Stimulated activated CD4-positive, alpha-beta T cell treated with anti-CD3 and anti-CD28 coated beads, Interleukin-1b, Interleukin-23, amount 100 ng/mL, for 48 hours (primary cell): ENCODE measurements around the gene LAMA4.
"Not testable (repeated sequence)": the region's sequence is repeated elsewhere in the genome, so short reads cannot be mapped to it uniquely, and the experiment has no call there.

Experiments
- DNase-seq: peaks from one replicate; pipeline ENCODE4 v3.0.0-alpha.2; 2020

LAMA4 gene

GRCh38 chr6:112206110-112206458 lies 48.3 kb downstream of the LAMA4 start:
- DNase-seq = no peak

- no peak for DNase-seq
Observed at GRCh38 chr6:112205427-112206109, 48.8 kb downstream of the LAMA4 start.

DNA sequence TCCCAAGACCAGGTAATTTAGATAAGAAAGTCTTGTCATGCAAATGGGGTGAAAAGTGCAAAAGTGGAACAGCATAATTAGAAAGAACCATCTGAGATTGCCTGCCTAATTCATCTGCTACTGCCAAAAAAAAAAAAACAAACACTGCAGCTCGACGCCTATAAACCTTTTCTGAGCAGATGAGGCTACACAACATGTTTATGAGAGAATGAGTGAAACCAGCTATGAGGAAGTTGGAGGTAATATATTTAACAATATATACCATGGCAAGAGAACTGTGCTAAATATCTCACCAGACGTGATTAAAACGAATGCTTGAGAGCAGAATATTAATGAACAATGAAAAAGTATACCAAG lies 50.0 kb downstream of the LAMA4 start:
- DNase-seq = no peak

GRCh38 chr6:112203577-112204349 lies 50.6 kb downstream of the LAMA4 start:
- no peak for DNase-seq

- no peak for DNase-seq
Observed at GRCh38 chr6:112202639-112203341, 51.6 kb downstream of the LAMA4 start.

DNA sequence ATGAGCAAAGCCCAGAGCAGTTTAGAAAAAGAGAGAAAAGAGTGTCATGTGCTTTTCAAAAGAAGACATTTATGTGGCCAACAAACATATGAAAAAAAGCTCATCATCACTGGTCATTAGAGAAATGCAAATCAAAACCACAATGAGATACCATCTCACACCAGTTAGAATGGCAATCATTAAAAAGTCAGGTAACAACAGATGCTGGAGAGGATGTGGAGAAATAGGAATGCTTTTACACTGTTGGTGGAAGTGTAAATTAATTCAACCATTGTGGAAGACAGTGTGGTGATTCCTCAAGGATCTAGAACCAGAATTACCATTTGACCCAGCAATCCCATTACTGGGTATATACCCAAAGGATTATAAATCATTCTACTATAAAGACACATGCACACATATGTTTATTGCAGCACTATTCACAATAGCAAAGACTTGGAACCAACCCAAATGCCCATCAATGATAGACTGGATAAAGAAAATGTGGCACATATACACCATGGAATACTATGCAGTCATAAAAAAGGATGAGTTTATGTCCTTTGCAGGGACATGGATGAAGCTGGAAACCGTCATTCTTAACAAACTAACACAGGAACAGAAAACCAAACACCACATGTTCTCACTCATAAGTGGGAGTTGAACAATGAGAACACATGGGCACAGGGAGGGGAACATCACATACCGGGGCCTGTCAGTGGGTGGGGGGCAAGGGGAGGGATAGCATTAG lies 54.0 kb downstream of the LAMA4 start:
- DNase-seq = not testable (repeated sequence)

- DNase-seq = no peak
Observed at GRCh38 chr6:112199001-112199403, 55.4 kb downstream of the LAMA4 start.

GRCh38 chr6:112198582-112198981 lies 55.8 kb downstream of the LAMA4 start:
- no peak for DNase-seq

- no peak for DNase-seq
Observed at GRCh38 chr6:112197636-112198035, 56.7 kb downstream of the LAMA4 start.

GRCh38 chr6:112196306-112196705 lies 58.1 kb downstream of the LAMA4 start:
- DNase-seq = no peak

DNA sequence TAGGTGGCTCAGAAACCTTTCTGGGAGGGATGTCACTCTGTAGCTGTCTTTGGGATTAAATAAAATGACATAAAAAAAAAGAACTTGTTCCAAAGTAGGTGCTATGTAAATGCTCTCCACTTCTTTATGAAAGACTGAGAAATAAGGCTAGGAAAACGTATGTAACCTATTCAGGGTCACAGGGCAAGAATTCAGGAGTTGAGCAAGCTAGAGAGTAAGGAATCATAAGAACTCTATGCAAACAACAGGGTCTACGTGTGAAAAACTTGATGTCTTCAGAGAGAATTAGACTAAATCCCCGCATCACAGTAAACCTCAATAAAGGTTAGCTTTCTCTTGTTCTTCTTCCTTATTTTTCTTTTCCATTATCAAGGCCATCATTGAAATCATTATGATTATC lies 59.2 kb downstream of the LAMA4 start:
- no peak for DNase-seq

DNA sequence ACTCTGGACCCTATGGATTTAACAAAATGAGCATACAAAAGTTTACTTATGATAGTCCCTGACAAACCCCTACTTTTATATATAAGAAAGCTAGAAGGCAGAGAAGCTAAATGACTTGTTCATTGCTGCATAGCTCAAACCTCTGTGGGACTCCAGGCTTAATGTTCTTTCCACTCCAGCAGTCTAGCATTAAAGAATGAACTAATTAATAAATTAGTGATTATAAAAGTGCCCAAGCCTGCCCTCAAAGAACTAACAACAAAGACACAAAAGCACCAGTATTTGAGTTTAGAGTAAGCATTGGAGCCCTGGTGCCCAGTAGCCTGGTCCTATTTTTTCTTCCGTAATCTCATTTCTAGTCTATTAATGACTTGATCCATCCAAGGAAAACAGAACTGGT lies 59.9 kb downstream of the LAMA4 start:
- no peak for DNase-seq

DNA sequence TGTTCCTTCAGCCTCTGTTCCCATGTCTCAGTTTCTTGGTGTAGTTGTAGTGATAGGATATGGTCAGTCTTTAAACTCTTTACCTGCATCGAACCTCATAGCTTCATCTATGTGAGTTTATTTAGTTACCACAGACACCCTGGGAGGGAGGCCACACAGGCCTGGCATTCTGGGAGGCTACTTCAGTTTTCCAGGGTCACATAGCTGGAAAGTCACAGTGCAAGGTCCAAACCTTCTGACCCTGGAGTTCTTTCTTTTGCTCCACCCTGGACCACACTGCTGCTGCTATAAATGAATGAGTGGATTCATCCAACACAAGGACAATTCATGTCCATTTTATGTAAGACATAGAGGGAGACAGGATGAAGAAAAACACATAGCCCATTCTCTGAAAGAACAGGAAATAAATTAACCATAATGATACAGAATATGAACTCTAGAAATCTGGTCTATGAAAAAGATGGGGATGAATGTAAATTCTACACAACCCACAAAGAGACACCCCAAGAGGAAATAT lies 60.8 kb downstream of the LAMA4 start:
- no peak for DNase-seq

DNA sequence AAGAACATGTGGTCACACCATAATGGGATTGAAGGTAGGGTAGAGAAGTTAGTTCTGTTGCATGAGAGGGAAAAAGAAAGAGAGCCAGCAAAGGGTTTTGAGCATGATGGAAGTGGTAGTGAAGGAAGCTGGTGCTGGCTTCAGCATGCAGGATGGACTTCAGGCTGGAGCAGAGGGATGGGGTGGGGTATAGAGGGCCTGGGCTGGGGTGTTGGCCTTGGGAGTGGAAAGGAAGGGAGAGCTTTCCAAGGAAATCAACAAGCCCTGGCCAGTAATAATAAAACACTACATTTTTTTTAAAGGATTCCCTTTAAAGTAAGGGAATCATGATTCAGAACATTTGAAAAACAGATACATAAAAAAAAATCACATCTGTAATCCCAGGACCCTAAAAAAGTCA lies 61.2 kb downstream of the LAMA4 start:
- DNase-seq = no peak

GRCh38 chr6:112191509-112192020 lies 62.8 kb downstream of the LAMA4 start:
- no peak for DNase-seq

- no peak for DNase-seq
Observed at GRCh38 chr6:112190164-112190563, 64.2 kb downstream of the LAMA4 start.

- no peak for DNase-seq
Observed at GRCh38 chr6:112189494-112189893, 64.9 kb downstream of the LAMA4 start.

- no peak for DNase-seq
Observed at GRCh38 chr6:112188906-112189305, 65.5 kb downstream of the LAMA4 start.

DNA sequence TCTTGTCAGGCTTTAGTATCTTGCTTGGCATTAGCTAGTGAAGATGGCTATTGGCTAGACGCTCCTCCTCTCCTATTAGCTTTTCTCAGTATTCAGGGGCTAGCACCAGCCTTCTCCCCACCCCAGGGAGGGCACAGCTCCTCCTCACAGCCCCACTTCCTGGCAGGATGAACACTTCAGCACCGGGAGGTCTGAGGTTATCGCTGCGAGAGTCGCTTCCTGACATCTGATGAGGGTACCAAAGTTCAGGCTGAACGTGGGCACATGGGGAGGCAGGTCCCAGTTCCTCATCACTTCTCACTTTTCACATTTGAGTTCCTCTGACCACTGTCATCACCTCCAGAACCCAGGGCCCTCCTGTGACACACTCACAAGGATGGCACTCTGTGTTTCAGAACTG lies 66.6 kb downstream of the LAMA4 start:
- no peak for DNase-seq

GRCh38 chr6:112184951-112185350 lies 69.4 kb downstream of the LAMA4 start:
- no peak for DNase-seq

GRCh38 chr6:112183271-112183671 lies 71.1 kb downstream of the LAMA4 start:
- DNase-seq = no peak

DNA sequence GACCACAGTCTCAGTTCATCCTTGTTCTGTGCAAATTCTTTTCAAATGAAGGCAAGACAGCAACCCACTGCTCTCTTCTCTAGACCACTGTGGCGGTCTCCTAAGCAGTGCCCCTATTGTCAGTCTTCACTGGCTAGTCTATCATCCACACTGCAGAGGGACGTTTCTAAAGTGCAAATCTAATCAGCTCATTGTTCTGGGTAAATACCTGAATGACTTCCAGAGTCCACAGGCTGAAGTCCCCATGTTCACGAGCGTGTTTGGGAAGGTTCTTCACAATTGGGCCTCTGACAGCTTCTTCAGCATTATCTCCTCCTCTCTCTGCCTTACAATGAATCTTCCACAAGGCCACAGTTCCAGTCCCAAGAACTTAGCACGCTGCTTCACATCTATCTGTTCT lies 73.2 kb downstream of the LAMA4 start:
- no peak for DNase-seq
